ENCODE results near the gene TYK2.

The TYK2 gene

DNA sequence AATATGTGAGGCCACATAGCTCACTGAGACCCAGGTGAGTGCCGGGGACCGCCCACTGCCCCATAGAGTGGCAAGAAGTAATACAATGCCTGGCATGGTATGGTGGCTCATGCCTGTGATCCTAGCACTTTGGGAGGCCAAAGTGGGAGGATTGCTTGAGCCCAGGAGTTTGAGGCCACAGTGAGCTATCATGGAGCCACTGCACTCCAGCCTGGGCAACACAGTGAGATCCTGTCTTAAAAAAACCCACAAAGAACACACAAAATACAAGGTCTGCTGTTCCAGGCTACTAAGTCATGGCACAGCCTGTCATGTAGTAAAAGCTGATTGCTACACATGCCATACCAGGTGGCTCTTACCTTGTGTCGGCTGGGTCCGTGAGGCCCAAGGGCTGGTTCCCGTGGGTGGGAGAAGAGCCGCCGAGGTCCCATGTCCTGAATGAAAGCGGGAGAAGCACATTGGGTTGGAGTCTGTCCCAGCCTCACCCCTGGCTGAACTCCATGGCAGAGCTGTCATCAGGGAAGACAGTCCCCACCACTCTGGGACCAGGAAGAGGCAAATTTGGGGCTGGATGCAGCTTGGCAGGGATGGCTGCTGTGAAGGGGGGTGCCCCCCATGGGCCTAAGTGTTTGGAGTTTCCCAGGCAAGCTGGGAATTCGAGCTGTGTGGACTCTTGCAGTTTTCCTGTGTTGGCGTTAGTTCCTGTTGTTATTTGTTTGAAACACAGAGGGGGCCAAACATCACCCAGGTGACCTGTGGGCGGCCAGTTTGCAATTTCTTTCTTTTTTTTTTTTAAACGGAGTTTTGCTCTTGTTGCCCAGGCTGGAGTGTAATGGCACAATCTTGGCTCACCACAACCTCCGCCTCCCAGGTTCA is 61.3 kb downstream of the TYK2 start:
- Histone ChIP-seq H3K27me3 (ENCODE audit: control insufficient read depth, insufficient read depth, low read length) (no peaks in the 10 kb centered on the region), H3K4me3 (ENCODE audit: low read depth, low read length) (no peak overlapping the region), H3K9ac (ENCODE audit: low read depth, low read length) (no peak overlapping the region), H3K27ac (ENCODE audit: low read depth, low read length) (no peak overlapping the region), H3K4me1 (ENCODE audit: control insufficient read depth, insufficient read depth, low read length) (no peaks in the 10 kb centered on the region), H3K9me3 (ENCODE audit: control insufficient read depth, insufficient read depth, low read length) (no peaks in the 10 kb centered on the region), H3K36me3 (ENCODE audit: control insufficient read depth, insufficient read depth, low read length) (peaks cover 70% of the 10 kb centered on the region)

GRCh38 chr19:10317857-10318462 is 62.4 kb downstream of the TYK2 start:
- Histone ChIP-seq H3K27me3 (ENCODE audit: control insufficient read depth, insufficient read depth, low read length) (no peaks in the 10 kb centered on the region), H3K4me1 (ENCODE audit: control insufficient read depth, insufficient read depth, low read length) (no peaks in the 10 kb centered on the region), H3K4me3 (ENCODE audit: low read depth, low read length) (no peak overlapping the region), H3K9me3 (ENCODE audit: control insufficient read depth, insufficient read depth, low read length) (no peaks in the 10 kb centered on the region), H3K27ac (ENCODE audit: low read depth, low read length) (no peak overlapping the region), H3K9ac (ENCODE audit: low read depth, low read length) (no peak overlapping the region), H3K36me3 (ENCODE audit: control insufficient read depth, insufficient read depth, low read length) (peaks cover 67% of the 10 kb centered on the region)

GRCh38 chr19:10317045-10317856 is 63.1 kb downstream of the TYK2 start:
- no peaks in the 10 kb centered on the region for H3K4me1 ChIP-seq (ENCODE audit: control insufficient read depth, insufficient read depth, low read length)
- H3K36me3 ChIP-seq (ENCODE audit: control insufficient read depth, insufficient read depth, low read length), result peaks cover 60% of the 10 kb centered on the region
- no peak overlapping the region for H3K4me3 ChIP-seq (ENCODE audit: low read depth, low read length)
- no peaks in the 10 kb centered on the region for H3K9me3 ChIP-seq (ENCODE audit: control insufficient read depth, insufficient read depth, low read length)
- no peak overlapping the region for H3K27ac ChIP-seq (ENCODE audit: low read depth, low read length)
- no peaks in the 10 kb centered on the region for H3K27me3 ChIP-seq (ENCODE audit: control insufficient read depth, insufficient read depth, low read length)
- no peak overlapping the region for H3K9ac ChIP-seq (ENCODE audit: low read depth, low read length)

DNA sequence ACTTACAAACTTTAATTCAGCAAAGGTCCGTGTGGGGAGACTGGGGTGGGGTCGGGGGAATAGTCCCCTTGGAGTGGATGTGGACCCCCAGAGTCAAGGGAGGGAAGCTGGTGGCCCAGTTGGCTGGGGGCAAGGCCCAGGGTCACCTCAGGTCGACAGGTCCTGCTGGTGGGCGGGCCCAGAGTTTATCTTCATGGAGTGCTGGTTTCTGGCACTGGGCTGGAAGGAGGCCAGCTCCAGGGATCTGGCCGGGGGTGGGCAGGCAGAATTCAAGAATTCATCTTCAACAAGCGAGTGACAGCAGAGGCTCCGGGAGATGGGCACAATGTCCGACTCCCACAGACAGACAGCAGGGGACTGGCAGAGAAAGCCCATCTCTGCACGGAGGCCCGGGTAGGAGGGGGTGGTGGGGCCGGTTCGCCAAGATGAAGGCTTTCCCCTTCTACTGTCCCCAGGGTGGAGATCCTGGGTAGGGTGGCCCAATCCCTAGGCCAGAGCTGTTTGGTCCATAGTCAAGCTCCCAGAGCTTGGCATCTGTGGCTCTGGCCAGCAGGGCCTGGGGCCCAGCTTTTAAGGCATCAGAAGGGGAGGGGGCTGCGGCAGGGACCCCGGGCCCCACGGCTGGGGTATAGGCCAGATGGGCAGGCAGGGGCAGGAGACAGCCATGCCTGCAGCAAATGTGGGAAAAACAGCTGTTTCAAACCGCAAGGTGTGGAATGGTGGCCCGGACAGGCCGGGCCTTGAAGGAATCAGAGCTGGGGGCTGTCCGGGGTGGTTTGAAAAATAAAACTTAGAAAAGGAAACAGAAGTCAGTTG is 63.9 kb downstream of the TYK2 start:
- H3K4me1 ChIP-seq (ENCODE audit: control insufficient read depth, insufficient read depth, low read length), result no peaks in the 10 kb centered on the region
- peak overlapping the region; percentile 85 for H3K27ac ChIP-seq (ENCODE audit: low read depth, low read length)
- H3K36me3 ChIP-seq (ENCODE audit: control insufficient read depth, insufficient read depth, low read length), result peaks cover 52% of the 10 kb centered on the region
- no peak overlapping the region for H3K9ac ChIP-seq (ENCODE audit: low read depth, low read length)
- H3K4me3 ChIP-seq (ENCODE audit: low read depth, low read length), result peak overlapping the region; percentile 79
- no peaks in the 10 kb centered on the region for H3K9me3 ChIP-seq (ENCODE audit: control insufficient read depth, insufficient read depth, low read length)
- H3K27me3 ChIP-seq (ENCODE audit: control insufficient read depth, insufficient read depth, low read length), result no peaks in the 10 kb centered on the region

DNA sequence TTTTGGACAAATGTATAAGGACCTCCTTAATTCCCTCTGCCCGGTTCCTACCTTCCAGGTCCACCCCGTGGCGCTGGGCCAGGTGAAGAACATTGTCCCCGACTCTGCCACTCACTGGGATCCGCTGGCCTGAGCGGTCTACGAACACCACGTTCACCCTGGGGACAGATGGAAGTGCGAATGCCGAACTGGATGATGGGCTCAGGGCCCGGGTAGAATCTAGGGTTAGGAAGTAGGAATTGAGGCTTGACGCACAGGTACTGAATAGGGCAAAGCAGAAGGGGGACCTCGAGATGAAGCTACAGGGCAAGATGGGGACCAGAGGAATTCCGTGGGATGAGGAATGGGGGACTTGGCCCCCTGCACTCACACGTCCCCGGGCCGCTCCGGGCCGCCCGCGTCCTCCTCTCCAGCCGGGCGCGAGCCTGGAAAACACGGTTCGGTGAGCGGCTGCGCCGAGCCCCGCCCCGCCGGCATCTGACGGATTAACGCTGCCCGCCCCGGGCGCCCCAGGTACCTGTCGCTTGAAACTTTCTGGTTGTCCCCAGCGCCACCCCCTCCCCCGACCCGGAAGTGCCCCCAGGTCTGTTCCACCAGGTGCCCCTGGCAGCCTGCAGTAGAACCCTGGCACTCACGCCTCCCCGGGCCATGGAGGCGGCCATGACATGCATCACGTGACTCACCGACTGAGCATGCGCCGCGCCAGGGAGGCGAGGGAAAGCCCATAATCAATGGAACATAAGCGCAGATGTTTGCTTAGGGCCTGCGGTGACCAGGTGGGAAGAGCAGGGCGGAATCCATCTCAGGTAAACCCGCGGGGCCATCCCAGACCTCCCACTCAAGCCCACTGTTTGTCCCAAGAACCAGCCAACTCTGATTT is 64.8 kb downstream of the TYK2 start, which contains the start of gene FDX2:
FDX2 (minus strand) TSS at position 681 of the 880 bp plus-strand sequence; CDS start at position 662, 19 bp downstream.
- peaks cover 49% of the 10 kb centered on the region for H3K36me3 ChIP-seq (ENCODE audit: control insufficient read depth, insufficient read depth, low read length)
- peak within 1 kb of the TSS; percentile 54 for H3K9ac ChIP-seq (ENCODE audit: low read depth, low read length)
- H3K27ac ChIP-seq (ENCODE audit: low read depth, low read length), result peak within 1 kb of the TSS; percentile 85
- no peaks in the 10 kb centered on the region for H3K4me1 ChIP-seq (ENCODE audit: control insufficient read depth, insufficient read depth, low read length)
- peak within 1 kb of the TSS; percentile 79 for H3K4me3 ChIP-seq (ENCODE audit: low read depth, low read length)
- no peaks in the 10 kb centered on the region for H3K9me3 ChIP-seq (ENCODE audit: control insufficient read depth, insufficient read depth, low read length)
- H3K27me3 ChIP-seq (ENCODE audit: control insufficient read depth, insufficient read depth, low read length), result no peaks in the 10 kb centered on the region

GRCh38 chr19:10309423-10309822 is 70.9 kb downstream of the TYK2 start, which contains the start of gene ZGLP1:
Gene ZGLP1, minus strand, starts transcription at chr19:10309815.
- no peak within 1 kb of the TSS for H3K9ac ChIP-seq (ENCODE audit: low read depth, low read length)
- no peak within 1 kb of the TSS for H3K4me3 ChIP-seq (ENCODE audit: low read depth, low read length)
- H3K9me3 ChIP-seq (ENCODE audit: control insufficient read depth, insufficient read depth, low read length), result no peaks in the 10 kb centered on the region
- peaks cover 17% of the 10 kb centered on the region; the same call in 1 of the 2 replicates for H3K36me3 ChIP-seq (ENCODE audit: control insufficient read depth, insufficient read depth, low read length)
- no peaks in the 10 kb centered on the region for H3K27me3 ChIP-seq (ENCODE audit: control insufficient read depth, insufficient read depth, low read length)
- H3K4me1 ChIP-seq (ENCODE audit: control insufficient read depth, insufficient read depth, low read length), result no peaks in the 10 kb centered on the region
- no peak within 1 kb of the TSS for H3K27ac ChIP-seq (ENCODE audit: low read depth, low read length)

GRCh38 chr19:10306327-10306726 is 74.0 kb downstream of the TYK2 start:
- no peak overlapping the region for H3K4me3 ChIP-seq (ENCODE audit: low read depth, low read length)
- H3K27me3 ChIP-seq (ENCODE audit: control insufficient read depth, insufficient read depth, low read length), result no peaks in the 10 kb centered on the region
- no peak overlapping the region for H3K9ac ChIP-seq (ENCODE audit: low read depth, low read length)
- no peaks in the 10 kb centered on the region for H3K4me1 ChIP-seq (ENCODE audit: control insufficient read depth, insufficient read depth, low read length)
- no peaks in the 10 kb centered on the region for H3K9me3 ChIP-seq (ENCODE audit: control insufficient read depth, insufficient read depth, low read length)
- no peak overlapping the region for H3K27ac ChIP-seq (ENCODE audit: low read depth, low read length)
- H3K36me3 ChIP-seq (ENCODE audit: control insufficient read depth, insufficient read depth, low read length), result peaks cover 12% of the 10 kb centered on the region; the same call in 1 of the 2 replicates

GRCh38 chr19:10305139-10305806 is 75.1 kb downstream of the TYK2 start:
- Histone ChIP-seq H3K9me3 (ENCODE audit: control insufficient read depth, insufficient read depth, low read length) (no peaks in the 10 kb centered on the region), H3K27me3 (ENCODE audit: control insufficient read depth, insufficient read depth, low read length) (no peaks in the 10 kb centered on the region), H3K36me3 (ENCODE audit: control insufficient read depth, insufficient read depth, low read length) (peaks cover 5% of the 10 kb centered on the region; the same call in 1 of the 2 replicates), H3K27ac (ENCODE audit: low read depth, low read length) (no peak overlapping the region), H3K9ac (ENCODE audit: low read depth, low read length) (no peak overlapping the region), H3K4me1 (ENCODE audit: control insufficient read depth, insufficient read depth, low read length) (no peaks in the 10 kb centered on the region), H3K4me3 (ENCODE audit: low read depth, low read length) (no peak overlapping the region)
